Fibroblast of gingiva (primary cell): ENCODE measurements around the gene PRKN.

Experiments used
- DNase-seq: peaks from one replicate; pipeline ENCODE4 v3.0.0-alpha.2; 2011; ENCODE audit warnings: low read depth

The PRKN gene

GRCh38 chr6:162053084-162053483 lies 674.5 kb downstream of the PRKN start:
- no peak for DNase-seq

- DNase-seq: no peak
Measured at GRCh38 chr6:162050579-162050978, 677.0 kb downstream of the PRKN start.

GRCh38 chr6:162046324-162046723 lies 681.2 kb downstream of the PRKN start:
- DNase-seq: no peak

- peak; percentile 48 for DNase-seq
Measured at GRCh38 chr6:162032620-162033019, 694.9 kb downstream of the PRKN start.

- DNase-seq: no peak
Measured at GRCh38 chr6:162029873-162030576, 697.5 kb downstream of the PRKN start.

GRCh38 chr6:162026843-162027242 lies 700.7 kb downstream of the PRKN start:
- DNase-seq: no peak

GRCh38 chr6:162026031-162026430 lies 701.5 kb downstream of the PRKN start:
- DNase-seq: no peak

GRCh38 chr6:162019349-162019748 lies 708.2 kb downstream of the PRKN start:
- no peak for DNase-seq

- no peak for DNase-seq
Measured at GRCh38 chr6:162017536-162017935, 710.0 kb downstream of the PRKN start.

GRCh38 chr6:162014069-162014811 lies 713.3 kb downstream of the PRKN start:
- no peak for DNase-seq

GRCh38 chr6:162005372-162005771 lies 722.2 kb downstream of the PRKN start:
- no peak for DNase-seq

- DNase-seq: no peak
Measured at GRCh38 chr6:161996783-161997182, 730.8 kb downstream of the PRKN start.

GRCh38 chr6:161985876-161986423 lies 741.6 kb downstream of the PRKN start:
- no peak for DNase-seq

- no peak for DNase-seq
Measured at GRCh38 chr6:161984713-161985112, 742.9 kb downstream of the PRKN start.

GRCh38 chr6:161976553-161976952 lies 751.0 kb downstream of the PRKN start:
- DNase-seq: no peak

- no peak for DNase-seq
Measured at GRCh38 chr6:161973064-161973463, 754.5 kb downstream of the PRKN start.

- no peak for DNase-seq
Measured at GRCh38 chr6:161971043-161971442, 756.5 kb downstream of the PRKN start.

GRCh38 chr6:161963634-161964234 lies 763.8 kb downstream of the PRKN start:
- DNase-seq: no peak

- DNase-seq: no peak
Measured at GRCh38 chr6:161963181-161963580, 764.4 kb downstream of the PRKN start.

GRCh38 chr6:161961796-161962195 lies 765.8 kb downstream of the PRKN start:
- no peak for DNase-seq

GRCh38 chr6:161961046-161961445 lies 766.5 kb downstream of the PRKN start:
- no peak for DNase-seq

GRCh38 chr6:161959072-161959471 lies 768.5 kb downstream of the PRKN start:
- no peak for DNase-seq

- no peak for DNase-seq
Measured at GRCh38 chr6:161956082-161956481, 771.5 kb downstream of the PRKN start.
